Loucy (cell line): Measurements from ENCODE around the gene PARD3B.

Source experiments
- H2AFZ ChIP-seq: fragments of 200-600 bp; sonication (generic); 2 replicates; pipeline ENCODE4 v1.6.0; 2016; ENCODE audit warnings: antibody characterized with exemption, mild to moderate bottlenecking, low read length, moderate library complexity
- H3F3A ChIP-seq: fragments of 200-600 bp; 2 replicates; pipeline ENCODE4 v1.6.0; 2016; ENCODE audit warnings: antibody characterized with exemption, low read depth, mild to moderate bottlenecking
- H3K27me3 ChIP-seq: fragments of 200-600 bp; sonication (generic); 2 replicates; pipeline ENCODE4 v1.6.1; 2014; ENCODE audit warnings: low read length, mild to moderate bottlenecking; ENCODE audit not compliant: insufficient read depth, poor library complexity, severe bottlenecking
- H3K36me3 ChIP-seq: fragments of 200-600 bp; sonication (generic); 2 replicates; pipeline ENCODE4 v1.6.1; 2016; ENCODE audit warnings: low read length; ENCODE audit not compliant: insufficient read depth
- H3K4me1 ChIP-seq: fragments of 200-600 bp; sonication (generic); 2 replicates; pipeline ENCODE4 v1.5.1; 2014; ENCODE audit warnings: low read length, mild to moderate bottlenecking; ENCODE audit not compliant: insufficient read depth, poor library complexity, severe bottlenecking
- H3K4me2 ChIP-seq: fragments of 200-600 bp; sonication (generic); 2 replicates; pipeline ENCODE4 v1.6.0; 2014; ENCODE audit warnings: antibody characterized with exemption, low read length, low read depth, mild to moderate bottlenecking; ENCODE audit not compliant: poor library complexity, severe bottlenecking
- H3K4me3 ChIP-seq: fragments of 200-600 bp; sonication (generic); 2 replicates; pipeline ENCODE4 v1.5.1; 2014; ENCODE audit warnings: low read length, mild to moderate bottlenecking, mixed read lengths; ENCODE audit not compliant: poor library complexity, severe bottlenecking
- H3K79me2 ChIP-seq: fragments of 200-600 bp; sonication (generic); 2 replicates; pipeline ENCODE4 v1.6.1; 2014; ENCODE audit warnings: low read length; ENCODE audit not compliant: insufficient read depth
- H3K9ac ChIP-seq: fragments of 200-600 bp; sonication (generic); 2 replicates; pipeline ENCODE4 v1.6.0; 2014; ENCODE audit warnings: mild to moderate bottlenecking, low read depth, low read length, moderate library complexity; ENCODE audit not compliant: poor library complexity, severe bottlenecking
- H3K9me2 ChIP-seq: fragments of 200-600 bp; sonication (generic); replicated peaks from 2 replicates; pipeline ENCODE4 v1.6.1; 2016; ENCODE audit warnings: low read depth, low read length, mixed read lengths
- H3K9me3 ChIP-seq: fragments of 200-600 bp; sonication (generic); 2 replicates; pipeline ENCODE4 v1.6.1; 2014; ENCODE audit warnings: mild to moderate bottlenecking, antibody characterized with exemption, low read length, low read depth; ENCODE audit not compliant: insufficient read depth
- H4K20me1 ChIP-seq: fragments of 200-600 bp; sonication (generic); 2 replicates; pipeline ENCODE4 v1.6.0; 2014; ENCODE audit warnings: antibody characterized with exemption, low read length, mild to moderate bottlenecking; ENCODE audit not compliant: insufficient read depth, poor library complexity, severe bottlenecking
- EZH2phosphoT487 ChIP-seq: fragments of 200-600 bp; IDR thresholded peaks from 2 replicates; pipeline ENCODE4 v1.6.1; 2018; ENCODE audit warnings: antibody characterized with exemption, mild to moderate bottlenecking, moderate library complexity, borderline replicate concordance
- TF ChIP-seq, protein P1 (sequence below): fragments of 200-600 bp; sonication (generic); conservative IDR thresholded peaks from 2 replicates; pipeline ENCODE4 v1.5.1; 2014; ENCODE audit warnings: mild to moderate bottlenecking, antibody characterized with exemption, low read length

The PARD3B gene

DNA sequence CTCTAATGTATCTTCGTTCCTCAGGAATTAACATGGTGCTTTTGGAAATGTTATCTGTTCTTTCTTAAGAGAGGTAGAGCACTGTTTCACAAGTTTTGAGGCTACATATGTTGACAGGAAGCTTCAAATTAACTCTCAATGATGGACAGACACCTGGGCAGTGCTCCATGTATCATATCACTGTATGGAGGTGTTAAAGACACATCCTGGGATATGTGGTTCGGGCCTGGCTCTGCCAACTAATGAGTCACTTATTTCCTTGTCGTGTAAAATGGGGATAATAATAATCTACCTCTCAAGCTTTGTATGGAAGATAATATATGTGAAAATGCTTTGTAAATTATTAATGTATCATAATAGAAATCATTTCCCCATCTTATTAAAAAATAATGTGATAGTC, 90.2 kb downstream of the PARD3B start:
- Histone ChIP-seq H3K79me2 (no peaks in the 10 kb centered on the region), H3K4me1 (no peaks in the 10 kb centered on the region), H3K4me3 (no peak overlapping the region), H4K20me1 (no peaks in the 10 kb centered on the region), H2AFZ (no peak overlapping the region), H3K27me3 (no peaks in the 10 kb centered on the region), H3K36me3 (no peaks in the 10 kb centered on the region), H3F3A (no peaks in the 10 kb centered on the region), H3K4me2 (no peak overlapping the region), H3K9me2 (no peaks in the 10 kb centered on the region), H3K9me3 (no peaks in the 10 kb centered on the region), H3K9ac (no peak overlapping the region)
- TF ChIP-seq, protein P1, sequence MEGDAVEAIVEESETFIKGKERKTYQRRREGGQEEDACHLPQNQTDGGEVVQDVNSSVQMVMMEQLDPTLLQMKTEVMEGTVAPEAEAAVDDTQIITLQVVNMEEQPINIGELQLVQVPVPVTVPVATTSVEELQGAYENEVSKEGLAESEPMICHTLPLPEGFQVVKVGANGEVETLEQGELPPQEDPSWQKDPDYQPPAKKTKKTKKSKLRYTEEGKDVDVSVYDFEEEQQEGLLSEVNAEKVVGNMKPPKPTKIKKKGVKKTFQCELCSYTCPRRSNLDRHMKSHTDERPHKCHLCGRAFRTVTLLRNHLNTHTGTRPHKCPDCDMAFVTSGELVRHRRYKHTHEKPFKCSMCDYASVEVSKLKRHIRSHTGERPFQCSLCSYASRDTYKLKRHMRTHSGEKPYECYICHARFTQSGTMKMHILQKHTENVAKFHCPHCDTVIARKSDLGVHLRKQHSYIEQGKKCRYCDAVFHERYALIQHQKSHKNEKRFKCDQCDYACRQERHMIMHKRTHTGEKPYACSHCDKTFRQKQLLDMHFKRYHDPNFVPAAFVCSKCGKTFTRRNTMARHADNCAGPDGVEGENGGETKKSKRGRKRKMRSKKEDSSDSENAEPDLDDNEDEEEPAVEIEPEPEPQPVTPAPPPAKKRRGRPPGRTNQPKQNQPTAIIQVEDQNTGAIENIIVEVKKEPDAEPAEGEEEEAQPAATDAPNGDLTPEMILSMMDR: no peak
- TF ChIP-seq EZH2phosphoT487: no peak

DNA sequence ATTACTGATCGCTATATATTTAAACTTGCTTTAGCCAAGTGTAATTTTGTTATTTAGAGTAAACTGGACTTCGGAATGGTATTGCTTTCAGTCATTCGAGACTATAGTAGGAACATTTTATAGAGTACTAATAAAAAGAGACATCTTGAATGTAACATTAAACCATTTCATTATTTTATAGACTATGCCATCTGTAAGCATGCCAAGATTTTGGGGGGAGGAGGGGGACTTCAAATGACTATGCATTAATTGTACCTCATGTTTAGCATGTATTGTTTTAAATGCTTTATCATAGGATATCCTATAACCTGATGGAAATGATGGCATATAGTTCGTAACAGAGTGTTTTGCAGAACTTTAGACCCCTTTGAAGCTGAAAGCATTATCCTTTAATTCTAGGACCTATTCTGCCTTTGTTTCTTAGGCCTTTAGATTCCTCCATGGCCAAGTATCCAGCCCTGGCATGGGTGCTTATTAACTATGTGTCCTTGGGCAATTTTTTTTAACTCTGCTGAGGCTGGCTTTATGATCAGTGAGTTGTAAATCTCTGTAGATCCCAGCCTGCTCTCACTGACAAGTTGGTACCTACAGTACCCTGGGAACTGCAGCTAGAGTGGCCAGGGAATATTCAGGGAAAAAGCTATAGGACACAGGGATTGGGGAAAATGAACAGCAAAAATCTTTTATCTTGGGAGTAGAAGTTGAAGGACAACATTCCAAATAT, 93.4 kb downstream of the PARD3B start:
- Histone ChIP-seq H3K79me2 (no peaks in the 10 kb centered on the region), H3F3A (no peaks in the 10 kb centered on the region), H3K9ac (no peak overlapping the region), H2AFZ (no peak overlapping the region), H4K20me1 (no peaks in the 10 kb centered on the region), H3K9me3 (no peaks in the 10 kb centered on the region), H3K36me3 (no peaks in the 10 kb centered on the region), H3K4me3 (no peak overlapping the region), H3K27me3 (no peaks in the 10 kb centered on the region), H3K4me1 (no peaks in the 10 kb centered on the region), H3K9me2 (no peaks in the 10 kb centered on the region), H3K4me2 (no peak overlapping the region)
- no peak for TF ChIP-seq EZH2phosphoT487
- TF ChIP-seq, protein P1: no peak

DNA sequence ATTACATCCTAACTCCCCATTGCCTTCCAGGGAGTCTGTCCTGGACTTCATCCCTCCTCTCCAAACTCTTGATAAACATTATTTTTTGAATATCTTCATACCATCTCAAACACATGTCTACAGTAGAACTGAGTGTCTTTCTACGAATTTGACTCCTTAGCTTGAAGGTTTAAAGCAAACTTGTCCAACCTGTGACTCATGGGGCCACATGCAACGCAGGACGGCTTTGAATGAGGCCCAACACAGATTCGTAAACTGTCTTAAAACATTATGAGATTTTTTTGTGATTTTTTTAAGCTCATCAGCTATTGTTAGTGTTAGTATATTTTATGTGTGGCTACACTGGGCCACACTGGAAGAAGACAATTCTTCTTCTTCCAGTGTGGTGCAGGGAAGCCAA, 98.1 kb downstream of the PARD3B start:
- no peak overlapping the region for H2AFZ ChIP-seq
- H3K27me3 ChIP-seq: no peaks in the 10 kb centered on the region
- H3K9ac ChIP-seq: no peak overlapping the region
- H3K36me3 ChIP-seq: no peaks in the 10 kb centered on the region
- H3F3A ChIP-seq: no peaks in the 10 kb centered on the region
- no peaks in the 10 kb centered on the region for H3K9me2 ChIP-seq
- TF ChIP-seq, protein P1: no peak
- no peak for TF ChIP-seq EZH2phosphoT487
- no peaks in the 10 kb centered on the region for H4K20me1 ChIP-seq
- H3K4me1 ChIP-seq: no peaks in the 10 kb centered on the region
- H3K79me2 ChIP-seq: no peaks in the 10 kb centered on the region
- H3K9me3 ChIP-seq: no peaks in the 10 kb centered on the region
- H3K4me2 ChIP-seq: no peak overlapping the region
- no peak overlapping the region for H3K4me3 ChIP-seq
